HCT116 (cell line): ENCODE results near the gene OR4E1. TPM values are rescaled to one million over a fixed set of nuclear protein-coding genes. Genes with fewer than 3 reads are reported as not detected.

ENCODE experiments used
- ATAC-seq: fragments of 200-7000 bp; cut with Tn5 transposase; 2 replicates; pipeline ENCODE4 v1.9.1; 2020; ENCODE audit warnings: mild to moderate bottlenecking, moderate library complexity
- BruUV-seq: library from RNA; stranded (reverse); fragments of 400-500 nt; replicated peaks from 2 replicates; lab custom pipeline; 2021; lab: Mats Ljungman, UMichigan
- CTCF ChIA-PET: fragments of 300-600 bp; sonication (Branson Sonifier 250); formaldehyde crosslinking; loops from one replicate; lab custom pipeline; 2021; ENCODE audit warnings: antibody characterized with exemption; lab: Charles Lee
- POLR2A ChIA-PET: fragments of 300-600, 350-600 bp; sonication (Branson Sonifier 250); formaldehyde crosslinking; loops from one replicate; lab custom pipeline; 2021; ENCODE audit warnings: antibody characterized with exemption; lab: Charles Lee
- RAD21 ChIA-PET, 2 experiments: fragments of 300-600 bp; sonication (Branson Sonifier 250); formaldehyde crosslinking; loops; one replicate each; lab custom pipeline; 2023; ENCODE audit warnings: low total read pairs in 2 of 2; ENCODE audit not compliant: uncharacterized antibody in 2 of 2, unreplicated experiment in 2 of 2, low non-redundant PET in 1 of 2; lab: Charles Lee
- DNase-seq: peaks from one replicate; pipeline ENCODE4 v3.0.0-alpha.2; 2010; ENCODE audit warnings: low read depth, low spot score
- H2AFZ ChIP-seq: fragments of 200-600 bp; shearing (Covaris generic), sonication (generic); 2 replicates; pipeline ENCODE4 v1.6.1; 2017; ENCODE audit warnings: low read depth, mixed run types, mixed read lengths, antibody characterized with exemption, low read length; ENCODE audit not compliant: poor library complexity, severe bottlenecking
- H3K27ac ChIP-seq: 2 replicates; pipeline ENCODE4 v1.5.1; 2012; ENCODE audit warnings: low read depth, low read length
- H3K27me3 ChIP-seq: fragments of 200-600 bp; sonication (generic); 2 replicates; pipeline ENCODE4 v1.6.1; 2016; ENCODE audit warnings: mixed run types, low read length, mixed read lengths; ENCODE audit not compliant: insufficient read depth
- H3K36me3 ChIP-seq, 2 experiments: fragments of 200-500 bp in 1 of 2; fragments of 200-600 bp in 1 of 2; sonication (Bioruptor generic) in 1 of 2; sonication (generic) in 1 of 2; 2 replicates each; pipeline versions ENCODE4 v1.5.1 to v1.6.1; 2014 to 2016; ENCODE audit warnings: low read length in 2 of 2, inconsistent platforms in 1 of 2, mixed read lengths in 1 of 2, mixed run types in 1 of 2; ENCODE audit not compliant: insufficient read depth in 2 of 2, control insufficient read depth in 1 of 2
- H3K4me1 ChIP-seq, 2 experiments: fragments of 200-600 bp in 1 of 2; sonication (generic) in 1 of 2; 2 replicates each; pipeline versions ENCODE4 v1.5.1 to v1.6.1; 2012 to 2017; ENCODE audit warnings: low read length in 2 of 2, inconsistent platforms in 1 of 2, mild to moderate bottlenecking in 1 of 2, mixed read lengths in 1 of 2, mixed run types in 1 of 2, moderate library complexity in 1 of 2; ENCODE audit not compliant: insufficient read depth in 2 of 2, control insufficient read depth in 1 of 2
- H3K4me2 ChIP-seq: fragments of 200-600 bp; sonication (generic); 2 replicates; pipeline ENCODE4 v1.6.1; 2017; ENCODE audit warnings: mixed run types, low read length, mixed read lengths
- H3K4me3 ChIP-seq, 2 experiments: fragments of 200-600 bp in 1 of 2; sonication (generic) in 1 of 2; replicated peaks in 1 of 2; 2 replicates each; pipeline ENCODE4 v1.5.1; 2011 to 2016; ENCODE audit warnings: low read length in 2 of 2, control low read depth in 1 of 2, low read depth in 1 of 2, mild to moderate bottlenecking in 1 of 2, mixed read lengths in 1 of 2, mixed run types in 1 of 2
- H3K79me2 ChIP-seq: fragments of 200-600 bp; sonication (generic); 2 replicates; pipeline ENCODE4 v1.6.1; 2017; ENCODE audit warnings: mild to moderate bottlenecking, mixed run types, low read length, moderate library complexity, mixed read lengths; ENCODE audit not compliant: insufficient read depth
- H3K9ac ChIP-seq: fragments of 200-600 bp; sonication (generic); 2 replicates; pipeline ENCODE4 v1.6.1; 2016; ENCODE audit warnings: low read length, mixed read lengths
- H3K9me2 ChIP-seq: fragments of 200-600 bp; sonication (generic), shearing (Covaris generic); 2 replicates; pipeline ENCODE4 v1.6.1; 2017; ENCODE audit warnings: mixed run types, mild to moderate bottlenecking, moderate library complexity; ENCODE audit not compliant: insufficient read depth
- H3K9me3 ChIP-seq, 2 experiments: fragments of 200-500 bp in 1 of 2; fragments of 200-600 bp in 1 of 2; sonication (Bioruptor generic) in 1 of 2; sonication (generic) in 1 of 2; 2 replicates each; pipeline ENCODE4 v1.6.1; 2014 to 2017; ENCODE audit warnings: low read length in 2 of 2, mixed read lengths in 2 of 2, inconsistent platforms in 1 of 2, low read depth in 1 of 2, mild to moderate bottlenecking in 1 of 2, mixed run types in 1 of 2, moderate library complexity in 1 of 2; ENCODE audit not compliant: control insufficient read depth in 1 of 2, insufficient read depth in 1 of 2
- H4K20me1 ChIP-seq: fragments of 200-600 bp; sonication (generic), shearing (Covaris generic); 2 replicates; pipeline ENCODE4 v1.6.1; 2017; ENCODE audit warnings: mixed run types, mild to moderate bottlenecking, moderate library complexity; ENCODE audit not compliant: insufficient read depth
- CBX3 ChIP-seq: IDR thresholded peaks from 2 replicates; pipeline ENCODE4 v1.6.1; 2012; ENCODE audit warnings: low read depth
- CTCF ChIP-seq, 3 experiments: fragments of 200-600 bp in 1 of 3; sonication (generic) in 1 of 3; IDR thresholded peaks in 2 of 3; conservative IDR thresholded peaks in 1 of 3; 2 replicates each; pipeline ENCODE4 v1.5.1; 2012 to 2017; ENCODE audit warnings: low read depth in 2 of 3, low read length in 2 of 3, antibody characterized with exemption in 1 of 3, borderline replicate concordance in 1 of 3, control low read depth in 1 of 3, mild to moderate bottlenecking in 1 of 3, mixed read lengths in 1 of 3, mixed run types in 1 of 3, moderate library complexity in 1 of 3; ENCODE audit not compliant: insufficient read depth in 1 of 3
- ELF1 ChIP-seq: IDR thresholded peaks from 2 replicates; pipeline ENCODE4 v1.6.1; 2012; ENCODE audit warnings: low read depth, borderline replicate concordance
- EZH2 ChIP-seq: fragments of 200-600 bp; sonication (generic); IDR thresholded peaks from 2 replicates; pipeline ENCODE4 v1.6.1; 2017; ENCODE audit warnings: antibody characterized with exemption, mixed run types
- JUND ChIP-seq: IDR thresholded peaks from 2 replicates; pipeline ENCODE4 v1.6.1; 2012
- POLR2A ChIP-seq: IDR thresholded peaks from 2 replicates; pipeline ENCODE4 v1.7.0; 2011; ENCODE audit warnings: borderline replicate concordance; ENCODE audit not compliant: insufficient read depth, insufficient read length; ENCODE audit errors: extremely low read depth
- POLR2AphosphoS5 ChIP-seq: IDR thresholded peaks from 2 replicates; pipeline ENCODE4 v1.6.1; 2011; ENCODE audit warnings: mild to moderate bottlenecking, low read depth, low read length, moderate library complexity
- RAD21 ChIP-seq: IDR thresholded peaks from 2 replicates; pipeline ENCODE4 v1.6.1; 2012; ENCODE audit warnings: low read depth, mild to moderate bottlenecking
- REST ChIP-seq: IDR thresholded peaks from 2 replicates; pipeline ENCODE4 v1.6.1; 2012; ENCODE audit warnings: low read depth
- SP1 ChIP-seq: IDR thresholded peaks from 2 replicates; pipeline ENCODE4 v1.6.1; 2012; ENCODE audit warnings: low read depth
- TCF7L2 ChIP-seq: IDR thresholded peaks from 2 replicates; pipeline ENCODE4 v1.7.0; 2011; ENCODE audit warnings: borderline replicate concordance, inconsistent platforms; ENCODE audit not compliant: insufficient read depth, insufficient read length; ENCODE audit errors: extremely low read depth
- YY1 ChIP-seq: IDR thresholded peaks from 2 replicates; pipeline ENCODE4 v1.6.1; 2011; ENCODE audit warnings: low read length, low read depth, moderate library complexity, mild to moderate bottlenecking; ENCODE audit not compliant: insufficient replicate concordance; ENCODE audit errors: extremely low read depth
- ZFX ChIP-seq: fragments of 450-650 bp; IDR thresholded peaks from 2 replicates; pipeline ENCODE4 v1.6.1; 2017
- ZNF274 ChIP-seq: fragments of 200-500 bp; sonication (Bioruptor generic); IDR thresholded peaks from 2 replicates; pipeline ENCODE4 v1.6.1; 2014; ENCODE audit warnings: mild to moderate bottlenecking, low read depth, low read length, inconsistent platforms
- intact Hi-C: fragments of 100-400 bp; cut with micrococcal nuclease; formaldehyde crosslinking; loops from 2 replicates; pipeline ENCODE4 v1.10.0; 2022
- total RNA-seq: library from RNA; stranded (reverse); gene quantifications from one replicate; pipeline ENCODE4 v1.2.1, GENCODE V29; 2021; ENCODE audit not compliant: unreplicated experiment
- TF ChIP-seq, protein P1 (sequence below): IDR thresholded peaks from 2 replicates; pipeline ENCODE4 v1.6.1; 2012
- TF ChIP-seq, protein P2 (sequence below): IDR thresholded peaks from 2 replicates; pipeline ENCODE4 v1.6.1; 2012

Gene OR4E1
- total RNA-seq, 1 experiment from 2014 or later: not detected

- TF ChIP-seq TCF7L2: no peak
- no peak for TF ChIP-seq CTCF (IDR thresholded peaks at IDR 0.05 in 2 of 3, conservative IDR thresholded peaks at IDR 0.05 in 1 of 3; ENCODE audit: borderline replicate concordance in 1 of 3, insufficient read depth in 1 of 3, low read depth in 2 of 3, low read length in 2 of 3)
- TF ChIP-seq ZFX: no peak
- TF ChIP-seq, protein P1, sequence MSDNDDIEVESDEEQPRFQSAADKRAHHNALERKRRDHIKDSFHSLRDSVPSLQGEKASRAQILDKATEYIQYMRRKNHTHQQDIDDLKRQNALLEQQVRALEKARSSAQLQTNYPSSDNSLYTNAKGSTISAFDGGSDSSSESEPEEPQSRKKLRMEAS: no peak
- TF ChIP-seq POLR2A: no peak
Measured at GRCh38 chr14:21654215-21654614, 19.4 kb downstream of the OR4E1 start (continued).

DNA sequence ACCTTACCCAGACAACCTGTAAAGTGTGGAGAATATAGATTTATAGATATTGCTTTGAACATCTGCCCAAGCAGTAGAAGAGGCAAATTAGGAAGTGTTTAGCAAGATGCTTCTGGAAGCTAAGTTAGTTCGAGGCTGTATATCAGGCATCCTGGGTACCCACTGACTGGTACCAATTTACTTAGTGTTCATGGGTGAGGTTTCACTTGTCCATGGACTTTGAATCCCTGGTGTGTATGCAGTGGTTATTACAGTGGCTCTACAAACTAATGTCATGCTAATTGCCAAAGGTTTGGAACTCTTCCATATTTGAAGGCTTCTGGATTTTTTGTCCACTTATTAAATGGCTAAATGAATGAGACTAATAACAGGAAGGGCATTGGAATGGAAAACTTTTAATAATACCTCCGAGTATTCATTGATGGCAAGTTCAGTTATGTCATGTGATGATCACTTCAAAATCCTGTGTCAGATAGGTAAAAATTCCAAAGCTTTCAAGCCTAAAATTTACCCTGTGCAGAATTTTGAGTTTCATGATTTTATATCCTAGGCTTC lies 20.2 kb downstream of the OR4E1 start, which contains the start of gene OR4E2:
Gene OR4E2, plus strand, starts transcription at position 505 of the 555 bp plus-strand sequence. CDS start 11,248 bp downstream, outside the sequence.
- ATAC-seq (no peak), DNase-seq (no peak)
- intact Hi-C loops: no loop called here
- Histone ChIP-seq H3K27me3 (peaks cover 47% of the 10 kb centered on the region), H3K36me3 (no peaks in the 10 kb centered on the region), H4K20me1 (no peaks in the 10 kb centered on the region), H2AFZ (no peak within 1 kb of the TSS), H3K9me2 (no peaks in the 10 kb centered on the region), H3K4me1 (no peaks in the 10 kb centered on the region), H3K4me2 (no peak within 1 kb of the TSS), H3K9ac (no peak within 1 kb of the TSS), H3K9me3 (no peaks in the 10 kb centered on the region), H3K79me2 (no peaks in the 10 kb centered on the region), H3K4me3 (no peak within 1 kb of the TSS), H3K27ac (no peak within 1 kb of the TSS)
- no TSS peak for BruUV-seq
- POLR2A ChIA-PET: no interaction called here
- RAD21 ChIA-PET: no interaction called here
- CTCF ChIA-PET: no interaction called here
- TF ChIP-seq SP1: no peak
- no peak for TF ChIP-seq REST
- TF ChIP-seq EZH2: no peak
- no peak for TF ChIP-seq ZNF274
- no peak for TF ChIP-seq CTCF (IDR thresholded peaks at IDR 0.05 in 2 of 3, conservative IDR thresholded peaks at IDR 0.05 in 1 of 3; ENCODE audit: borderline replicate concordance in 1 of 3, insufficient read depth in 1 of 3, low read depth in 2 of 3, low read length in 2 of 3)
- TF ChIP-seq POLR2A: no peak
- TF ChIP-seq ELF1: no peak
- TF ChIP-seq CBX3: no peak
- no peak for TF ChIP-seq POLR2AphosphoS5
- no peak for TF ChIP-seq RAD21
- TF ChIP-seq, protein P2, sequence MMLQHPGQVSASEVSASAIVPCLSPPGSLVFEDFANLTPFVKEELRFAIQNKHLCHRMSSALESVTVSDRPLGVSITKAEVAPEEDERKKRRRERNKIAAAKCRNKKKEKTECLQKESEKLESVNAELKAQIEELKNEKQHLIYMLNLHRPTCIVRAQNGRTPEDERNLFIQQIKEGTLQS: no peak
- TF ChIP-seq YY1: no peak
- TF ChIP-seq JUND: no peak
- TF ChIP-seq, protein P1: no peak
